GM11168 (cell line): ENCODE measurements around the gene CALCOCO2.
"Not testable (repeated sequence)": the region's sequence is repeated elsewhere in the genome, so short reads cannot be mapped to it uniquely, and the experiment has no call there.

Source experiments
- in situ Hi-C: fragments of 300-500 bp; cut with MboI; formaldehyde crosslinking; loops from one replicate; pipeline ENCODE4 v1.12.0; 2022; ENCODE audit warnings: low sequenced_read_pairs; ENCODE audit not compliant: unreplicated experiment

Gene CALCOCO2

GRCh38 chr17:48871551-48872351 is 40.9 kb downstream of the CALCOCO2 start:
- in situ Hi-C loops, result no loop called here

- in situ Hi-C loops, result not testable (repeated sequence)
Observed at GRCh38 chr17:48872409-48872808, 41.6 kb downstream of the CALCOCO2 start.

GRCh38 chr17:48873209-48873608 is 42.4 kb downstream of the CALCOCO2 start:
- in situ Hi-C loops, result no loop called here

- in situ Hi-C loops, result no loop called here
Observed at GRCh38 chr17:48873696-48874443, 43.0 kb downstream of the CALCOCO2 start.

- in situ Hi-C loops, result no loop called here
Observed at GRCh38 chr17:48878920-48879898, 48.4 kb downstream of the CALCOCO2 start.

GRCh38 chr17:48882272-48882671 is 51.4 kb downstream of the CALCOCO2 start:
- in situ Hi-C loops, result loop anchor here (5.0 kb wide), 2 partner anchors 80 to 205 kb away; no protein-coding TSS in a partner anchor

- in situ Hi-C loops, result loop anchor here (5.0 kb wide), 2 partner anchors 81 to 206 kb away; no protein-coding TSS in a partner anchor
Observed at GRCh38 chr17:48883171-48883570, 52.3 kb downstream of the CALCOCO2 start.

GRCh38 chr17:48890086-48890485 is 59.3 kb downstream of the CALCOCO2 start:
- in situ Hi-C loops, result no loop called here

GRCh38 chr17:48892940-48893645 is 62.3 kb downstream of the CALCOCO2 start:
- in situ Hi-C loops, result no loop called here

GRCh38 chr17:48893646-48894508 is 63.0 kb downstream of the CALCOCO2 start:
- in situ Hi-C loops, result no loop called here

GRCh38 chr17:48894886-48895285 is 64.1 kb downstream of the CALCOCO2 start:
- in situ Hi-C loops, result no loop called here

- in situ Hi-C loops, result no loop called here
Observed at GRCh38 chr17:48901241-48901640, 70.4 kb downstream of the CALCOCO2 start.

- in situ Hi-C loops, result no loop called here
Observed at GRCh38 chr17:48903401-48903800, 72.6 kb downstream of the CALCOCO2 start.

GRCh38 chr17:48904428-48904827 is 73.6 kb downstream of the CALCOCO2 start:
- in situ Hi-C loops, result no loop called here

- in situ Hi-C loops, result no loop called here
Observed at GRCh38 chr17:48905987-48906515, 75.2 kb downstream of the CALCOCO2 start.

GRCh38 chr17:48907713-48908046 is 76.8 kb downstream of the CALCOCO2 start:
- in situ Hi-C loops, result no loop called here

GRCh38 chr17:48908047-48908843 is 77.4 kb downstream of the CALCOCO2 start, which contains the start of gene UBE2Z:
Gene UBE2Z (plus strand): TSS chr17:48908407. CDS start chr17:48908504, 97 bp downstream.
- in situ Hi-C loops, result no loop called here
